MG63 (cell line): ENCODE results near the gene ZNF710. TPM values are rescaled to one million over a fixed set of nuclear protein-coding genes. Genes with fewer than 3 reads are reported as not detected.

Source experiments
- DNase-seq: peaks from one replicate; pipeline ENCODE4 v3.0.0-alpha.2; 2020
- H3K27me3 ChIP-seq: fragments of 250-450 bp; sonication (Bioruptor Pico); 2 replicates; pipeline ENCODE4 v1.5.1; 2020; ENCODE audit warnings: mild to moderate bottlenecking, moderate library complexity
- H3K36me3 ChIP-seq: fragments of 250-450 bp; sonication (Bioruptor Pico); 2 replicates; pipeline ENCODE4 v1.5.1; 2020; ENCODE audit warnings: mild to moderate bottlenecking, moderate library complexity
- H3K4me3 ChIP-seq: fragments of 250-450 bp; sonication (Bioruptor Pico); 2 replicates; pipeline ENCODE4 v1.5.1; 2020; ENCODE audit warnings: mild to moderate bottlenecking, moderate library complexity
- H3K9me3 ChIP-seq: fragments of 250-450 bp; sonication (Bioruptor Pico); 2 replicates; pipeline ENCODE4 v1.5.1; 2020; ENCODE audit warnings: mild to moderate bottlenecking, moderate library complexity
- total RNA-seq: library from RNA; depleted of rRNA; stranded (reverse); fragments of >200 nt; shearing (Covaris generic); gene quantifications from 2 replicates; pipeline ENCODE4 v1.2.3, GENCODE V29; 2014; ENCODE audit warnings: low replicate concordance

ZNF710 gene
- total RNA-seq, 1 experiment from 2014 or later, result 9.1 TPM

GRCh38 chr15:90074023-90074422 is 72.9 kb downstream of the ZNF710 start:
- peaks cover 29% of the 10 kb centered on the region for H3K36me3 ChIP-seq
- no peaks in the 10 kb centered on the region for H3K27me3 ChIP-seq
- DNase-seq, result no peak
- H3K4me3 ChIP-seq, result no peak overlapping the region
- H3K9me3 ChIP-seq, result no peaks in the 10 kb centered on the region

DNA sequence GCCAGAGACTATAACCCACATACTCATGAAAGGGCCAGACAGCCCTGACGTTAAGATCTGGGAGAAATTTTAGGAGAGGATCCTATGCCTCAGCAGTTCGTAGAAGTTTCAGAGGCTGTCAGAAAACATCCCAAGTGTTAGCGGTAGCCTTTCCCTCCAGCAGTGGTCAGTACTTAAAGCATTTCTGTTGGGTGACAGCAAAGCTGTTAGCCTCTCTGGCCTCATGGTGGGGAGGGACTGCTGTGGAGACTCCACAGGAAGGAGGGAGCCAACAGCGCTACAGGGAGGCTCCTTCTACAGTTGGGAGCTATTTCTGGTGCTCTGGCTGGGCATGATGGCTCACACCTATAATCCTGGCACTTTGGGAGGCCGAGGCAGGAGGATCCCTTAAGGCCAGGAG is 73.8 kb downstream of the ZNF710 start:
- no peaks in the 10 kb centered on the region for H3K27me3 ChIP-seq
- H3K9me3 ChIP-seq, result no peaks in the 10 kb centered on the region
- DNase-seq, result no peak
- no peak overlapping the region for H3K4me3 ChIP-seq
- H3K36me3 ChIP-seq, result peaks cover 35% of the 10 kb centered on the region

- Histone ChIP-seq H3K9me3 (no peaks in the 10 kb centered on the region), H3K4me3 (no peak overlapping the region), H3K27me3 (no peaks in the 10 kb centered on the region), H3K36me3 (peaks cover 34% of the 10 kb centered on the region)
- no peak for DNase-seq
These were observed 74.5 kb downstream of the ZNF710 start for GRCh38 chr15:90075420-90076289.

DNA sequence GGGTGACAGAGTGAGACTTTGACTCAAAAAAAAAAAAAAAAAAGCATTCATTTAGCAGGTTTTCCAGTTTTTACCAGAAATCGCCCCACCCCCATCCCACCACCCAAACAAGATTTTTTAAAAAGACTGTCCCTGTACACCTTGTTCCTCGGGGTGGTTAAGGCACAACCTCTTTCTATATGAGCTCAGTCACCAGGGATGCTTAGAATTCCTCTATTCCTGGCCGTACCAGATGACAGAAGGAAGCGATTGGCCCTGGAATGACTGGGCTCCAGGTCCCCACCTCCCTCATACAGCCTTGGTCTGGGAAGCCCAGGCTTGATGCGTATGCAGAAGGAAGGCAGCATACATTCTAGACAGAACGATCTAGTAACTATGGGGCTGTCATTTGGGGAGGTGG is 75.6 kb downstream of the ZNF710 start:
- no peaks in the 10 kb centered on the region for H3K27me3 ChIP-seq
- peaks cover 32% of the 10 kb centered on the region for H3K36me3 ChIP-seq
- no peaks in the 10 kb centered on the region for H3K9me3 ChIP-seq
- H3K4me3 ChIP-seq, result no peak overlapping the region
- DNase-seq, result no peak

DNA sequence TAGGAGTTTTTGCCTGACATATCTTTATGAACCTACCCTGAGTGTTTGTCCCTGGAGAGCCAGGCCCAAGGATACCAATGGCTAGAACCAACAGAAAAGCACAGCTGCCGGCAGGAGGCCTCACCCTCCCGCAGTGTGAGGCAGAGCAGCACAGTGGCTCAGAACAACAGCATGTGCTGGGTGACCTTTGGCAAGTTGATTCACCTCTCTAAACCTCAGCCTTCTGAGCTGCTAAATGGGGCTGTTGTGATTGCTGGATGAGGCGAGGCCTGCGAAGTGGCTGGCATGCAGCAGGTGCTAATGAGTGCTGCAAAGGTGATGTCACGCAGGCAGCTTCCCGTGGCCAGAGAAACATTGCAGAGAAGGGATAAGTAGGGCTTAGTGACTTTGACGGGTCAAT is 77.8 kb downstream of the ZNF710 start:
- Histone ChIP-seq H3K9me3 (no peaks in the 10 kb centered on the region), H3K36me3 (peaks cover 26% of the 10 kb centered on the region), H3K4me3 (no peak overlapping the region), H3K27me3 (no peaks in the 10 kb centered on the region)
- no peak for DNase-seq

- no peaks in the 10 kb centered on the region for H3K27me3 ChIP-seq
- peaks cover 26% of the 10 kb centered on the region for H3K36me3 ChIP-seq
- DNase-seq, result no peak
- H3K4me3 ChIP-seq, result no peak overlapping the region
- H3K9me3 ChIP-seq, result no peaks in the 10 kb centered on the region
These were observed 78.7 kb downstream of the ZNF710 start for GRCh38 chr15:90079619-90080457.

DNA sequence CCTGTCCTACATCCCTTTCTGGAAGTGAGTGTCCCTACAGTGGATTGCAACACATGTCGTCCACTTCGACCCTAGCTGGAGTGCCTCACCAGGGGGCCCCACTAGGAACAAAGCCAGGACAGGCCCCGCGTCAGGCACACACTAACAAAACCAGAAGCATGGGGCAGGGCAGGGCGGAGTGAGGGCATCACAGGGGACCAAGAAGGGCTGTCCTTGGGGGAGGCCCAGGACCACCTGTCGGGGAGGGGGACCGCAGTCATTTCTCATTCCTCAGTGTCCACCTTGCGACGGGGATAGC is 79.3 kb downstream of the ZNF710 start:
- no peaks in the 10 kb centered on the region for H3K9me3 ChIP-seq
- H3K4me3 ChIP-seq, result no peak overlapping the region
- DNase-seq, result no peak

GRCh38 chr15:90080818-90081393 is 79.8 kb downstream of the ZNF710 start:
- DNase-seq, result no peak
- H3K9me3 ChIP-seq, result no peaks in the 10 kb centered on the region
- no peak overlapping the region for H3K4me3 ChIP-seq
- no peaks in the 10 kb centered on the region for H3K27me3 ChIP-seq
- peaks cover 23% of the 10 kb centered on the region for H3K36me3 ChIP-seq

More for the DNA sequence above, 79.3 kb downstream of the ZNF710 start:
- no peaks in the 10 kb centered on the region for H3K27me3 ChIP-seq
- H3K36me3 ChIP-seq, result peaks cover 26% of the 10 kb centered on the region

- Histone ChIP-seq H3K9me3 (no peaks in the 10 kb centered on the region), H3K36me3 (peaks cover 19% of the 10 kb centered on the region)
These were observed 81.1 kb downstream of the ZNF710 start for GRCh38 chr15:90082140-90082715.

DNA sequence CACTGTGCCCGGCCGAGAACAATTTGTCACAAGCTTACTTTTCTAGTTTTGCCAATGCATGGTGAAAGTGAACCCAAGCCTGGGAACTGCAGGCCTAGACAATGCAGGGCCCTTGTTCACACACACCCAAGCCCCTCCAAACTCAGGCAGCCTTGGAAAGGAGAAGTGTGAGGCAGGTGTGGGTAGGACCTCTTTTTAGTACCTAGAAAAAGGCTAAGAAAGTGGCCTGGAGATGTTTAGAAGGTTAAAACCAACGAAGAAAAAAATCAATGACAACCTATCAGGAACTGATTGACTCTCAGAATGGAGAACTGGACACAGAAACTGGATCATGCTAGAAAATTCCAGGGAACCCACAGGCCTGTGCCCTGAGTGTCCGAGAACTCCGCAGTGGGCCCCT is 82.3 kb downstream of the ZNF710 start:
- H3K9me3 ChIP-seq, result no peaks in the 10 kb centered on the region
- peaks cover 19% of the 10 kb centered on the region for H3K36me3 ChIP-seq
- DNase-seq, result no peak
- H3K27me3 ChIP-seq, result no peaks in the 10 kb centered on the region
- no peak overlapping the region for H3K4me3 ChIP-seq

More at GRCh38 chr15:90082140-90082715, 81.1 kb downstream of the ZNF710 start:
- H3K27me3 ChIP-seq, result no peaks in the 10 kb centered on the region
- DNase-seq, result no peak
- no peak overlapping the region for H3K4me3 ChIP-seq

DNA sequence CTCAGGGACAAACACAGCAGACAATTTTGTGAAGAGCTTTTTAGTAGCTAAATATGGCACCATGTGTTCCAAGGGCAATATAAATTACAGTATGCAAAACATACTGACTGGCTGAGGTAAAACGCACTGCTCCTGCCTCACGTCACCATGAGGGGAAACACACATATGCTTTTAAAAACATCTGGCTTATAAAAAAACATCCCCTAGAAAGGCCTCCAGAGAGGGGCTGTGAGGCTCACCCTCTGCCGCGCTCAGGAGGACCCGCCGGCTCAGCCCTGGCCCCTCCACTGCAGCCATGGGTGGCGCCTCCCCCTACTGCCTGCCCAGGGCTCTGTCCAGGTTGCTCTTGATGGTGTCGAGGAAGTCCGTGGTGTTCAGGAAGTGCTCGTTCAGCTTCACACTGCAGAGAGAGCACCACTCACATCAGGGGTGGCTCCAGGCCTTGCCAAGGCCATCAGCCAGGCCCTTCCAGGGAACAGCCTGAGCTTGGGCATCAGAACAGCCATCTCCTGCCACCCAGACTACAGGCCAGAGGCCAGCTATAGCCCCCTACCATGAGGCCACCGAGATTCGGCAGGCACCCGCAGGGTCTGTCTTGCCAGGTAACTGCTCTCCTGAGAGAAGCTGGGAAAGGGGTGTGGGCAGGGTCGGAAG is 83.0 kb downstream of the ZNF710 start:
- no peak overlapping the region for H3K4me3 ChIP-seq
- peaks cover 19% of the 10 kb centered on the region for H3K36me3 ChIP-seq
- H3K27me3 ChIP-seq, result no peaks in the 10 kb centered on the region
- no peak for DNase-seq
- H3K9me3 ChIP-seq, result no peaks in the 10 kb centered on the region

DNA sequence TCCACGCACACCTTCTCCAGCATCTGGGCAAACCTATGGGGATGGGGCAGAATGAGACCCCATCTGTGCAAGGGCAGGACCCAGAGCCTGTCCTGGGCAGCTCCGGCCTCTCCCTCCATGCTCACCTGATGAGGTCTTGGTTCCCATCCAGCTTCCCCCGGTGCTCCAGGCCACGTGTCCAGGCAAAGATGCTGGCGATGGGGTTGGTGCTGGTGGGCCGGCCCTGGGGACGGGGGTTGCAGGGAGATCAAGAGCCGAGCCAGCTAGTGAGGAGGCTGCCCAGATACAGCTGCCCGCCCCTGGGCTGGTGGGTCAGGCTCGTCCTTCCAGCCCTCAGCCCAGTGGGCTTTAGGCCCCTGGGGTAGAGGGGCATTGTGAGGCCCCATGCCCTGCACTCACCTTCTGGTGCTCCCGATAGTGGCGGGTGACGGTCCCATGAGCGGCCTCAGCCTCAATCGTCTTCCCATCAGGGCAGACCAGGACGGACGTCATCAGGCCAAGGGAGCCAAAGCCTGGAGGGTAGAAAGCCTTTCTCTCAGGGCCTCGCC is 83.8 kb downstream of the ZNF710 start:
- H3K4me3 ChIP-seq, result no peak overlapping the region
- H3K36me3 ChIP-seq, result peaks cover 12% of the 10 kb centered on the region
- no peaks in the 10 kb centered on the region for H3K9me3 ChIP-seq
- H3K27me3 ChIP-seq, result no peaks in the 10 kb centered on the region
- DNase-seq, result no peak

- DNase-seq, result no peak
- no peak overlapping the region for H3K4me3 ChIP-seq
- H3K9me3 ChIP-seq, result no peaks in the 10 kb centered on the region
- peaks cover 12% of the 10 kb centered on the region for H3K36me3 ChIP-seq
- no peaks in the 10 kb centered on the region for H3K27me3 ChIP-seq
These were observed 84.4 kb downstream of the ZNF710 start for GRCh38 chr15:90085565-90085964.

DNA sequence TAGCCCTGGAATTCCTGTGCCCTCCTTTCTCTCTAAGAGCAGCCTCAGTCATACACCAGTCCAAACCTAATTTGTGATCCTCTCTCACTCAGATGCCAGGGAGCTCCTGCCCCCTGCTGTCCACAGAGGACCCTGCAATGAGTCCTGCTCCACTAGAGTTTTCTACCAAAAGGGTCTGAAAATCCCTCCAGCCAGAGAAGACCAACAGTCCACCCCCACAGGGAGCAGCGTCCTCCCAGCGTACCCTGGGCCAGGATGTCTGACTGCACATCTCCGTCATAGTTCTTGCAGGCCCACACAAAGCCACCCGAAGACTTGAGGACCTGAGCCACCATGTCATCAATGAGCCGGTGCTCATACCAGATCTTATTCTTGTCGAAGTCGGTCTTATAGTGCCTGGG is 85.7 kb downstream of the ZNF710 start:
- Histone ChIP-seq H3K9me3 (no peaks in the 10 kb centered on the region), H3K27me3 (no peaks in the 10 kb centered on the region), H3K36me3 (peaks cover 12% of the 10 kb centered on the region), H3K4me3 (no peak overlapping the region)
- peak; percentile 43 for DNase-seq

DNA sequence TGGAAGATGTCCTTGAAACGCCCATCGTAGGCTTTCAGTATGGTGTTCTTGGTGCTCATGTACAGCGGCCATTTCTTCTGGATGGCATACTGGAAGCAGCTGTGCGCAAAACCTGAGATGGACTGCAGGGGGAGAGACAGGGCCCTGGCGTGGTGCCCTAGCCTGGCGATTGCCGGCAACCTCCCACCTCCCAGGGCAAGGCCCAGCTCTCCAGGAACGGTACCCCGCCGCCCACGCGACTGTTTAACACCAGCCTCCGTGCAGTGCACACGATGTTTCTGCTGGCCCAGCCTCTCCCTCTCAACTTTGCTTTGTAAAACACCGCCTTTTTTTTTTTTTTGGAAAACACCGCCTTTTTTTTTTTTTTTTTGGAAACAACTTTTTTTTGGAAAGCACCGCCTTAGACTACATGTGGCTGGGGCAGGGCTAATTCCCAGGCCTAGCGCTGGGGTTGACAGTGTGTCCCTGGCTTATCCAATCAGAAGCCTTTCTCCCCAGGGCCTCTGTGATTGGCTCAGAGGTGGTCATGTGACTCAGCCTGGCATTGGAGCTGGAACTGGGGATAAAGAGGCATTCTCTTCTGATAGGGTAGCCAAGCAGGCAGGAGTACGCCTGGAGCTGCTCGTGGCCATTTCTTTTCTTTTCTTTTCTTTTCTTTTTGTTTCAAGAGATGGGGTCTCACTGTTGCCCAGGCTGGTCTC is 86.5 kb downstream of the ZNF710 start:
- Histone ChIP-seq H3K27me3 (no peaks in the 10 kb centered on the region), H3K4me3 (no peak overlapping the region), H3K9me3 (no peaks in the 10 kb centered on the region), H3K36me3 (peaks cover 12% of the 10 kb centered on the region)
- peak; percentile 44 for DNase-seq
